NCI-H345 treated with DMSO at 0.1 percent for 48 hours (cell line): ENCODE measurements around the gene GABPB2.

Experiments used
- DNase-seq: peaks from one replicate; lab custom pipeline; 2025; ENCODE audit not compliant: unreplicated experiment; lab: John Stamatoyannopoulos, UW

The GABPB2 gene

DNA sequence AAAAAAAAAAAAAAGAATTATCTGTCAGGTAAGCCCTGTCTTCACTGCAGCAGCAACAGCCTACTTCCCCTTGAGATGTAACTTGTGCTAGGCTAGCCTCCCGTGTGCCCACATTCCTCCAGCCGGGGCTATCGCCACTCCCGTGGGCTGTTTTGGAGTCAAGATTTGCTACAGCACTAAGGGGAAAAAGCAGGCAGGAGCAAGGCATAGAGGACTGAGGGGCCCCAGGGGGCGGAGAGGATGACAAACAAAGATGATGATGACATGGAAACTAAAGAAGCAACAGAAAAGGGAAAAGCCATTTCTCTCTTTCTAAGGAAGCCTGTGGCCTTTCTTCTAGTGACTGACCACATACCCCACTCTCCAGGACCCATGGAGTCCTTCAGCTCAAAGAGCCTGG lies 87.8 kb downstream of the GABPB2 start:
- DNase-seq: no peak

DNA sequence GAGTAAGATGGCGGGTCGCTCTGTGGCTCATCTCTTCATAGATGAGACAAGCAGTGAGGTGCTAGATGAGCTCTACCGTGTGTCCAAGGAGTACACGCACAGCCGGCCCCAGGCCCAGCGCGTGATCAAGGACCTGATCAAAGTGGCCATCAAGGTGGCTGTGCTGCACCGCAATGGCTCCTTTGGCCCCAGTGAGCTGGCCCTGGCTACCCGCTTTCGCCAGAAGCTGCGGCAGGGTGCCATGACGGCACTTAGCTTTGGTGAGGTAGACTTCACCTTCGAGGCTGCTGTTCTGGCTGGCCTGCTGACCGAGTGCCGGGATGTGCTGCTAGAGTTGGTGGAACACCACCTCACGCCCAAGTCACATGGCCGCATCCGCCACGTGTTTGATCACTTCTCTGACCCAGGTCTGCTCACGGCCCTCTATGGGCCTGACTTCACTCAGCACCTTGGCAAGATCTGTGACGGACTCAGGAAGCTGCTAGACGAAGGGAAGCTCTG lies 88.2 kb downstream of the GABPB2 start:
- no peak for DNase-seq

DNA sequence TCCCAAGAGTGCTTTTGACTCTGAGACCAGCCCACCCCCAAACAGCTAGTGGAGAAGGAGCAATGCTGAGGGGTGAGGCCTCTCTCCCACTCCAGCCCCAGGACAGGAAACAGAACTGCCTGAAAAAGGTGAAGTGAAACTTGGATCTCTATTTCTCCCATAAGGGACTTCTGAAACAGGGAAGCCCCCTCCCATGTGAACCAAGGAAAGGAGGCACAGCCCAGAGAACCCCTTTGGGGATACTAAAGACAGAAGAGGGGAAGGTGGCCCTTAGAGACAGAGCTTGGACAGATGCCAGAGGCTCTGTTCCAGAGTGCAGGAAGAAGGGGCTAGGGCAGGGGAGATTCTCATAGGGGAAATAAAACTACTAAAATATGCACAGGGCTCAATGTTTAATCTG lies 88.8 kb downstream of the GABPB2 start:
- no peak for DNase-seq

DNA sequence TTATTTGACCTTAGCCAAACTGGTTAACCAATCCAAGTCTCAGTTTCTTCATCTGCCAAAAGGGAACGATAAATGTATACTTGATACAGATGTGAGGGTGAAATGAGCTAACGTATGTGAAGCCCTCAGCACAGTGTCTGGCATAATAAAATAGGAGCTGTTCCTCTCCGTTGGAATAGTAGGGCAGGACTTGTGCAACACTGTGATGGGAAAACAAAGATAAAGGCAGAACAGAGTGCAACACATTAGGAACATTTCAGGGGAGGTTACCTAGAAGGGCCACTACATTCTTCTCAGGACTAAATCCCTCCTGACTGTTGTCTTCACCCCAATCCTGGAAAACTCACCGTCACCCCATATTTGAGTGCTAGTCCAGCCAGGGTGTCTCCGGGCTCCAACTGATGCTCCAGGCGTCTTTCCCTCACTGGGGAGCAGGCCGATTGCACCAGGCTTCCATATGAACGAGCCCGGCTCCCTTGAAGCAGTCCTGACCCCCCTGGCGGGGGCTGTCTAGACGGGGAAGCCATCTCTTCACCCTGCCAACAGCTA lies 94.2 kb downstream of the GABPB2 start:
- DNase-seq: no peak

GRCh38 chr1:151165281-151165737 lies 94.7 kb downstream of the GABPB2 start:
- peak; percentile 68 for DNase-seq

GRCh38 chr1:151165738-151166504 lies 95.4 kb downstream of the GABPB2 start, which contains the start of the genes LYSMD1 and SCNM1:
Gene LYSMD1 (minus strand): TSS chr1:151165902. CDS start chr1:151165258, 644 bp downstream.
Gene SCNM1 (plus strand): TSS chr1:151166144. CDS start chr1:151166153, 9 bp downstream.
- peak; percentile 100 for DNase-seq

DNA sequence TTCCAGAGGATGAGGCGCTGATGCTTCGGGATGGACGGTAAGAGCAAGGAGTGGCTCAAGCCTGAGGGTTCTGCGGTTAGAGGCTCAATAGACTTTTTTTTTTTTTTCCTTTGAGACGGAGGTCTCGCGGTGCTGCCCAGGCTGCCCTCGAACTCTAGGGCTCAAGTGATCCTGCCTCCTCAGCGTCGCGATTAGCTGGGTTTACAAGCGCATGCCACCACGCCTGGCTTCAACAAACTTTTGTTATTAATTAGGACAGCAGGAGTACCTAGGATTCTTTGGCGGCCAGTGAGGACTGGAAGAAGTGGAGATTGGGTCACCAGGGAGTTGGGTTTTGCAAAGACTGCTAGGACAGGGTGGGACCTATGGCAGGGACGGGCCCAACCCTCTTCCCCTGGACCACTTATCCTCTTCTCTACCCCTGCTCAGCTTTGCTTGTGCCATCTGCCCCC lies 96.0 kb downstream of the GABPB2 start:
- no peak for DNase-seq

GRCh38 chr1:151167116-151167515 lies 96.6 kb downstream of the GABPB2 start:
- DNase-seq: no peak

DNA sequence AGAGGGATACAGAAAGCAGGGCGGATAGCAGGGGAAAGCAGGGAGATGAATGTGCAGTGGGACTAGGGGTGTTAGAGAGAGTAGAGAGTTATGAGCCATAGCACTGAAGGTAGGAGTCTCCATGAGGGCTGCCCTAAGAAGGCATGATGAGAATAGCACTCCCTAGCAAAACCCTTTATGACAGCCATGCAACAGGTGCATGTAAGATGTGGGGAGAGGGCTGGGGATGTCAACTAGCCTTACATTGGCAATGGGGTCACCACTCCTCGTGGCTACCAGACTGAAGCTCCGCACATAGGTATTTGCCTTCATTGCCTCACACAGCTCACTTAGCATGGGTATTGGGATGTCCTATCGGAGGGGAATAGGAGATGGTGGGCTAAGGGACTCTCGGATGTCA lies 100.6 kb downstream of the GABPB2 start:
- no peak for DNase-seq
